ENCODE measurements around the gene SIAH2. TPM values are rescaled to one million over a fixed set of nuclear protein-coding genes. Genes with fewer than 3 reads are reported as not detected.

SIAH2 gene
- total RNA-seq, 1 donor from 2014 or later: 39.7 TPM

GRCh38 chr3:150740733-150741496 is 22.1 kb downstream of the SIAH2 start:
- peaks cover 56% of the 10 kb centered on the region for H3K4me1 Mint-ChIP-seq (ENCODE audit: low read depth)
- H3K9me3 Mint-ChIP-seq (ENCODE audit: low read depth): no peaks in the 10 kb centered on the region
- H3K27ac Mint-ChIP-seq (ENCODE audit: unreplicated experiment): no peak overlapping the region
- no peaks in the 10 kb centered on the region for H3K27me3 Mint-ChIP-seq (ENCODE audit: low read depth)
- H3K36me3 Mint-ChIP-seq (ENCODE audit: low read depth): peaks cover 12% of the 10 kb centered on the region
- DNase-seq (ENCODE audit: low spot score): no peak
- TF ChIP-seq, protein P1, sequence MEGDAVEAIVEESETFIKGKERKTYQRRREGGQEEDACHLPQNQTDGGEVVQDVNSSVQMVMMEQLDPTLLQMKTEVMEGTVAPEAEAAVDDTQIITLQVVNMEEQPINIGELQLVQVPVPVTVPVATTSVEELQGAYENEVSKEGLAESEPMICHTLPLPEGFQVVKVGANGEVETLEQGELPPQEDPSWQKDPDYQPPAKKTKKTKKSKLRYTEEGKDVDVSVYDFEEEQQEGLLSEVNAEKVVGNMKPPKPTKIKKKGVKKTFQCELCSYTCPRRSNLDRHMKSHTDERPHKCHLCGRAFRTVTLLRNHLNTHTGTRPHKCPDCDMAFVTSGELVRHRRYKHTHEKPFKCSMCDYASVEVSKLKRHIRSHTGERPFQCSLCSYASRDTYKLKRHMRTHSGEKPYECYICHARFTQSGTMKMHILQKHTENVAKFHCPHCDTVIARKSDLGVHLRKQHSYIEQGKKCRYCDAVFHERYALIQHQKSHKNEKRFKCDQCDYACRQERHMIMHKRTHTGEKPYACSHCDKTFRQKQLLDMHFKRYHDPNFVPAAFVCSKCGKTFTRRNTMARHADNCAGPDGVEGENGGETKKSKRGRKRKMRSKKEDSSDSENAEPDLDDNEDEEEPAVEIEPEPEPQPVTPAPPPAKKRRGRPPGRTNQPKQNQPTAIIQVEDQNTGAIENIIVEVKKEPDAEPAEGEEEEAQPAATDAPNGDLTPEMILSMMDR (IDR thresholded peaks at IDR 0.05): no peak
- no peak overlapping the region for H3K4me3 Mint-ChIP-seq (ENCODE audit: unreplicated experiment)

- Mint-ChIP-seq H3K4me1 (ENCODE audit: low read depth) (peaks cover 49% of the 10 kb centered on the region), H3K9me3 (ENCODE audit: low read depth) (no peaks in the 10 kb centered on the region), H3K27me3 (ENCODE audit: low read depth) (no peaks in the 10 kb centered on the region), H3K27ac (ENCODE audit: unreplicated experiment) (no peak overlapping the region), H3K4me3 (ENCODE audit: unreplicated experiment) (no peak overlapping the region), H3K36me3 (ENCODE audit: low read depth) (peaks cover 12% of the 10 kb centered on the region)
- TF ChIP-seq, protein P1 (IDR thresholded peaks at IDR 0.05): no peak
- DNase-seq (ENCODE audit: low spot score): no peak
These were observed 22.9 kb downstream of the SIAH2 start for GRCh38 chr3:150739877-150740645.

- H3K27me3 Mint-ChIP-seq (ENCODE audit: low read depth): no peaks in the 10 kb centered on the region
- DNase-seq (ENCODE audit: low spot score): no peak
- H3K36me3 Mint-ChIP-seq (ENCODE audit: low read depth): peaks cover 12% of the 10 kb centered on the region
- H3K9me3 Mint-ChIP-seq (ENCODE audit: low read depth): no peaks in the 10 kb centered on the region
- H3K27ac Mint-ChIP-seq (ENCODE audit: unreplicated experiment): no peak overlapping the region
- peaks cover 42% of the 10 kb centered on the region for H3K4me1 Mint-ChIP-seq (ENCODE audit: low read depth)
- TF ChIP-seq, protein P1 (IDR thresholded peaks at IDR 0.05): no peak
- no peak overlapping the region for H3K4me3 Mint-ChIP-seq (ENCODE audit: unreplicated experiment)
These were observed 23.6 kb downstream of the SIAH2 start for GRCh38 chr3:150739200-150739863.

DNA sequence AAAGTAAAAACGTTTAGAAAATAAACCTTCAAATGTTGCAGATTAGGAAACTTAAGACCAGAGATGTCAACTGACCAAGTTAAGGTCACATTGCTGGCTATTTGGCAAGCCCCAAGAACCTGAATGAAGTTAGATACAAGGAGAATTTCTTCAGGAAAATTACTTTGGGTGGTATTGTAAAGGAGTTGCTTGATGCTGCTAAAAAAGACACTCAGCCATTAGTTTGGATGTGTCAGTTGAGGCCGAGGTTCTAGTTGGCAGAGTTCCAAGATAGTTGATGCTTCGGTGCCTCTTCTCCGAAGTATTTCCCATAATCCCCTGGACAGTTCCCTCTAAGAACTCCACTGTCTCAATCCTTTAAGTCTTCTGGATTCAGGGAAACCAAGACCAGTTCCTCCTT is 24.3 kb downstream of the SIAH2 start:
- DNase-seq (ENCODE audit: low spot score): no peak
- peaks cover 37% of the 10 kb centered on the region for H3K4me1 Mint-ChIP-seq (ENCODE audit: low read depth)
- no peak overlapping the region for H3K27ac Mint-ChIP-seq (ENCODE audit: unreplicated experiment)

More for the DNA sequence above, 24.3 kb downstream of the SIAH2 start:
- Mint-ChIP-seq H3K27me3 (ENCODE audit: low read depth) (no peaks in the 10 kb centered on the region), H3K36me3 (ENCODE audit: low read depth) (peaks cover 12% of the 10 kb centered on the region), H3K9me3 (ENCODE audit: low read depth) (no peaks in the 10 kb centered on the region), H3K4me3 (ENCODE audit: unreplicated experiment) (no peak overlapping the region)
- TF ChIP-seq, protein P1 (IDR thresholded peaks at IDR 0.05): no peak
